HTERT RPE-1 (cell line): ENCODE measurements around the gene SELENOI.
"Not testable (repeated sequence)": the region's sequence is repeated elsewhere in the genome, so short reads cannot be mapped to it uniquely, and the experiment has no call there.

Source experiments
- in situ Hi-C: fragments of 300-500 bp; cut with MboI; formaldehyde crosslinking; loops from 4 replicates; pipeline ENCODE4 v1.14.3; 2020; ENCODE audit warnings: low sequenced_read_pairs

SELENOI gene

GRCh38 chr2:26355038-26355995 lies 9.4 kb downstream of the SELENOI start:
- in situ Hi-C loops: no loop called here

- in situ Hi-C loops: no loop called here
Measured at GRCh38 chr2:26356111-26356510, 10.2 kb downstream of the SELENOI start.

GRCh38 chr2:26356771-26357170 lies 10.8 kb downstream of the SELENOI start:
- in situ Hi-C loops: no loop called here

GRCh38 chr2:26359886-26360473 lies 14.0 kb downstream of the SELENOI start:
- in situ Hi-C loops: no loop called here

- in situ Hi-C loops: no loop called here
Measured at GRCh38 chr2:26363323-26363722, 17.4 kb downstream of the SELENOI start.

- in situ Hi-C loops: no loop called here
Measured at GRCh38 chr2:26363958-26364357, 18.0 kb downstream of the SELENOI start.

- in situ Hi-C loops: no loop called here
Measured at GRCh38 chr2:26364669-26365068, 18.7 kb downstream of the SELENOI start.

- in situ Hi-C loops: no loop called here
Measured at GRCh38 chr2:26366957-26367356, 21.0 kb downstream of the SELENOI start.

- in situ Hi-C loops: not testable (repeated sequence)
Measured at GRCh38 chr2:26369664-26370063, 23.7 kb downstream of the SELENOI start.

- in situ Hi-C loops: not testable (repeated sequence)
Measured at GRCh38 chr2:26370909-26371308, 25.0 kb downstream of the SELENOI start.

- in situ Hi-C loops: no loop called here
Measured at GRCh38 chr2:26376799-26377198, 30.9 kb downstream of the SELENOI start.

- in situ Hi-C loops: no loop called here
Measured at GRCh38 chr2:26380281-26380680, 34.3 kb downstream of the SELENOI start.

GRCh38 chr2:26382564-26382963 lies 36.6 kb downstream of the SELENOI start:
- in situ Hi-C loops: no loop called here

- in situ Hi-C loops: no loop called here
Measured at GRCh38 chr2:26384183-26384582, 38.2 kb downstream of the SELENOI start.

- in situ Hi-C loops: no loop called here
Measured at GRCh38 chr2:26384597-26384996, 38.7 kb downstream of the SELENOI start.

- in situ Hi-C loops: no loop called here
Measured at GRCh38 chr2:26387189-26387588, 41.2 kb downstream of the SELENOI start.

- in situ Hi-C loops: no loop called here
Measured at GRCh38 chr2:26394694-26395093, 48.8 kb downstream of the SELENOI start.

GRCh38 chr2:26395394-26395793 lies 49.5 kb downstream of the SELENOI start:
- in situ Hi-C loops: no loop called here

GRCh38 chr2:26396734-26397298 lies 50.9 kb downstream of the SELENOI start:
- in situ Hi-C loops: no loop called here

GRCh38 chr2:26399771-26400376 lies 53.9 kb downstream of the SELENOI start:
- in situ Hi-C loops: no loop called here

- in situ Hi-C loops: no loop called here
Measured at GRCh38 chr2:26400723-26401122, 54.8 kb downstream of the SELENOI start.
